Measurements from ENCODE around the gene ANXA10.
A peak's percentile ranks its signal among the peaks of the same experiment; 100 is the strongest.

Gene ANXA10

DNA sequence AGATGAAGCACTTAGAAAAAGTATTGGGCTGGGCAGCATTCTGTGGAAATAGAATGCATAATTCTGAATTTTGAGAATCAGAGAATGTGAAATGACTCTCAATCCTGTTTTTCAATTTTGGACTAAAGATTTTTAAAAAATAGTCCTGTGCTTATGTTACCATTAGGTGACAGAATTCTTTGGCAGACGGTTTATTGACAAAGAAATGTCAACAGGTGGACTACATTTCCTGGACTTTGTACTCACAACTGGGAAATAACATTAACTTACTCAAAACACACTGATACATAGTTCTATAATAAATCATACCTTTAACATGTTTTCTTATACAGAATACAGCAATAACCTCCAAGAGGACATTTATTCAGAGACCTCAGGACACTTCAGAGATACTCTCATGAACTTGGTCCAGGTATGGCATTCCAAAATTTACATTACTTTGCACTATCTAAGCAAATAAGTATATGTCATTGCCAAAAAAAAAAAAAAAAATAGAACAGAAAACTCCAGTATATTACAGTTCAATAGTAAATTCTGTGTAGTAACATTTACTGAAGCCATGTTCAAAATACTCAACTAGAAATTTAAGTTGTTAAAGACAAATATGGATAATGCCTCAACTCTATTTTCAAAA, 72.7 kb downstream of the ANXA10 start:
- CTCF ChIA-PET, result interaction anchor here (1.0 to 1.4 kb wide), 2 partner anchors 11 to 17 kb away, joined by 3 to 6 read pairs; no protein-coding TSS in a partner anchor
- no peak for DNase-seq (ENCODE audit: low read depth, low spot score)
- TF ChIP-seq, protein P1, sequence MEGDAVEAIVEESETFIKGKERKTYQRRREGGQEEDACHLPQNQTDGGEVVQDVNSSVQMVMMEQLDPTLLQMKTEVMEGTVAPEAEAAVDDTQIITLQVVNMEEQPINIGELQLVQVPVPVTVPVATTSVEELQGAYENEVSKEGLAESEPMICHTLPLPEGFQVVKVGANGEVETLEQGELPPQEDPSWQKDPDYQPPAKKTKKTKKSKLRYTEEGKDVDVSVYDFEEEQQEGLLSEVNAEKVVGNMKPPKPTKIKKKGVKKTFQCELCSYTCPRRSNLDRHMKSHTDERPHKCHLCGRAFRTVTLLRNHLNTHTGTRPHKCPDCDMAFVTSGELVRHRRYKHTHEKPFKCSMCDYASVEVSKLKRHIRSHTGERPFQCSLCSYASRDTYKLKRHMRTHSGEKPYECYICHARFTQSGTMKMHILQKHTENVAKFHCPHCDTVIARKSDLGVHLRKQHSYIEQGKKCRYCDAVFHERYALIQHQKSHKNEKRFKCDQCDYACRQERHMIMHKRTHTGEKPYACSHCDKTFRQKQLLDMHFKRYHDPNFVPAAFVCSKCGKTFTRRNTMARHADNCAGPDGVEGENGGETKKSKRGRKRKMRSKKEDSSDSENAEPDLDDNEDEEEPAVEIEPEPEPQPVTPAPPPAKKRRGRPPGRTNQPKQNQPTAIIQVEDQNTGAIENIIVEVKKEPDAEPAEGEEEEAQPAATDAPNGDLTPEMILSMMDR (IDR thresholded peaks at IDR 0.05; ENCODE audit: insufficient read depth, low read length, missing control alignments), result no peak
- POLR2A ChIA-PET, result no interaction called here
- H3K4me3 ChIP-seq (ENCODE audit: low read depth, low read length), result no peak overlapping the region

DNA sequence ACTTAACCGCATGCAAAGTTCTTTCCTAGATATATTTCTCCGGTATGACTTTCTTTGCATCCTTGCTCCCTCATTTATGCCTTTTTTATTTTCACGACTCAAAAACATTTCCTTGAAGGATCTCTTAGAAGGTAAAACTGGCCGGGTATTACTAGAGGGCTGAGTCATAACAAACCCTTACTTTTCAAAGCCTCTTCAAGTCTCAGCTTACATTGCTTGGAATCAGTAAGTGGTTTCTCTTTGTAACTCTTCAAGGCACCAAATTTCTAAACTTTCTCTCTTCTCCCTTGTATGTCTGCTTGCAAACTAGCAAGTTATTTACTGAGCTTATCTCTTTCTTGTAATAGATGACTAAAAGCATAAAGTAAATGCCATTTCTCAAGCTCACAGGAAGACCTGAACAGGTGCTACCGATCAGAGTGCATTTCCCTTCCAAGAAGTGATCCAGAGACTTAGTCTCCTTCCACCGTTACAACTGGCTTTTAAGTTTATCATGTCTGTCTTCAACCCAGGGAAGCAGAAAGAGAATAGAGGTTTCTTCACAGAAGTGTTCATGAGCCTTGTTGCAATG, 75.5 kb downstream of the ANXA10 start:
- TF ChIP-seq, protein P1 (IDR thresholded peaks at IDR 0.05; ENCODE audit: insufficient read depth, low read length, missing control alignments), result no peak
- no peak overlapping the region for H3K4me3 ChIP-seq (ENCODE audit: low read depth, low read length)
- DNase-seq (ENCODE audit: low read depth, low spot score), result peak; percentile 16
- ChIA-PET POLR2A (no interaction called here), CTCF (interaction anchor here (0.6 kb wide), 1 partner anchor 346 kb away, joined by 4 read pairs; no protein-coding TSS in a partner anchor)

DNA sequence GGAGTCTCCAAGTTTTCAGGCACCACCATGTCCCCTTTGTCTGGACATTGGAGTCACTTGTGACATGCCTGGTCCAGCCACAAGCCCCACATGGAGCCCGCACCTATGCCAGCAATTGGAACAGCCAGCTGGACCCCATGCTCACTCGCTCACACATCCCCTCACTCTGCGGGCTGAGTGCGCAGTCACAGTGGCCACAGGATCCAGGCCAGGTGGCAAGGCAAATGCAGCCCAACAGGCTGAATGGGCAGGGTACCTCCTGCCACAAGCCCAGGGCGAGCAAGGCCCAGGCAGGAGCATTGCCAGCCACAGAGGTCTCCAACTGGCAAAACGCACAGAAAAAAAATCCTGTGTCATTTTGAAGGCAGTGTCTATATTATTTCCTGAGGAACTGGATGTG, 82.0 kb downstream of the ANXA10 start:
- ChIA-PET CTCF (interaction anchor here (0.9 kb wide), 1 partner anchor 9 kb away, joined by 3 read pairs; no protein-coding TSS in a partner anchor), POLR2A (no interaction called here)
- no peak for DNase-seq (ENCODE audit: low read depth, low spot score)
- TF ChIP-seq, protein P1 (IDR thresholded peaks at IDR 0.05; ENCODE audit: insufficient read depth, low read length, missing control alignments), result no peak
- no peak overlapping the region for H3K4me3 ChIP-seq (ENCODE audit: low read depth, low read length)

DNA sequence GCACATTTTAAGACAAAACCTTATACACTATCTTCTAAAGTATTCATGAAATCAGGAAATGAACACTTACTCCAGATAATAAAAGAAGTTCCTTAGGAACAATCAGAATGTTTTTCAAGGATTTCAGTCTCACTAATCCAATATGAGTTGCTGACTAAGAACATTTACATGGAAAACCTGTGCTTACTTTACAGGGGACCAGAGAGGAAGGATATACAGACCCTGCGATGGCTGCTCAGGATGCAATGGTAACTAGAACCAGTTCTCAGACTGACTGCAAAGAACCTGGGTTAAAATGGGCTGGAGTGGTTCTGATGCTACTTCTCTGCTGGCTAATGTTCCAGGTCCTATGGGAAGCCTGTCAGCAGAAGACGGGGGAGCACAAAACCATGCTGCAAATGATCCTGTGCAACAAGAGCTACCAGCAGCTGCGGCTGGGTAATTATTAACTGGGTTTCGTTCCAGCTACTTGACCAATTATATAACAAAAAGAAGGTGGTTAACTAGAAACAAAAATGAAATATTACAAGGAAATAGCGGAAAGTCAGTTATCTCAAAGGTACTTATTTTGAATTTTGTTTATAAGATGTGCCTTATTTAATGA, 85.3 kb downstream of the ANXA10 start:
- ChIA-PET CTCF (interaction anchor here (1.5 kb wide), 1 partner anchor 24 kb away, joined by 4 read pairs; no protein-coding TSS in a partner anchor), POLR2A (no interaction called here)
- TF ChIP-seq, protein P1 (IDR thresholded peaks at IDR 0.05; ENCODE audit: insufficient read depth, low read length, missing control alignments), result no peak
- no peak overlapping the region for H3K4me3 ChIP-seq (ENCODE audit: low read depth, low read length)
- no peak for DNase-seq (ENCODE audit: low read depth, low spot score)

DNA sequence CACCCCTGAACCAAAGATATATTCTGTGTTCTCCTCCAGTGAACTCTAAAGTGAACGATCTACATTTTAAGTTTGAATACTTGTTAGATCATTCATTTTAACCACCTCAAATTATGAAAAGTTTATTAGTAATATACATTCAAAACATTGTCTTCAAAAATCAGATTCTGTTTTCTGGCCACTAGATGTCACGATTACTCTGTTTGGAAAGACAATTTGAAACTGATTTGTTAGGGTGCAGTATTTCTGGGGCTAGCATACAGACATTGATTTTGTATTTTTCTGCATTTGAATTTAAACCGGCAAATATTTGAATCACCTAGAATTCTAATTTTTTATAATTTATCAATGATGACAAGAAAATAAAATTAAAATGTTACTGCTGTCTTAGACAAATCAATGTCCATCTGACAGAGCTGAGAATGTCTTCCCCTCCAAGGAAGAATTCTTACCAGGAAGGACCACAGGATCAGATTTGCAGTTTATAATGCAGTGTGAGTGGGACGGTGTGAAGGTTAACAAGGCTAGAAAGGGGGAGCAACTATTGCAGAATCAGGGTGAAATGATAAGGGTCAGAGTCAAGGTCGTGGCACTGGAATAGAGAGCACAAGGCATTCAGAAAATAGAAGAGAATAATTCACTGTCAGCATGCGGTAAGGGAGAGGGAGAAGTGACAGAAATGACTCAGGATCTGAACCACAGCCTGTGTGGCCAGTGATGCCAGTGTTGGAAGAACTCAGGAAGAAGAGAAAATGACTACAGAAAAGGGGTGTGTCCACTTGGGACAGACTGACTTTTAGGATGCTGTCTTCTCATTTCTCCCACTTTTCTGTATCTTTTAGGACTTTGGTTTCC, 91.6 kb downstream of the ANXA10 start:
- no peak for DNase-seq (ENCODE audit: low read depth, low spot score)
- TF ChIP-seq, protein P1 (IDR thresholded peaks at IDR 0.05; ENCODE audit: insufficient read depth, low read length, missing control alignments), result peak; percentile 48
- no peak overlapping the region for H3K4me3 ChIP-seq (ENCODE audit: low read depth, low read length)
- ChIA-PET CTCF (interaction anchor here (0.7 to 3.4 kb wide), 18 partner anchors 10 to 739 kb away, joined by 3 to 11 read pairs (median 4); partner anchors contain the start of gene DDX60L), POLR2A (no interaction called here)

All from AG04449 (cell line).